ENCODE data around the gene TPRG1L. TPM values are rescaled to one million over a fixed set of nuclear protein-coding genes. Genes with fewer than 3 reads are reported as not detected.

The TPRG1L gene
- total and polyA plus RNA-seq, 10 of the 15 experiments (the other 5 are each of a cell fraction or from before 2014, with no cell fraction given) = 1.5 to 16.5 (median 8.0) TPM

DNA sequence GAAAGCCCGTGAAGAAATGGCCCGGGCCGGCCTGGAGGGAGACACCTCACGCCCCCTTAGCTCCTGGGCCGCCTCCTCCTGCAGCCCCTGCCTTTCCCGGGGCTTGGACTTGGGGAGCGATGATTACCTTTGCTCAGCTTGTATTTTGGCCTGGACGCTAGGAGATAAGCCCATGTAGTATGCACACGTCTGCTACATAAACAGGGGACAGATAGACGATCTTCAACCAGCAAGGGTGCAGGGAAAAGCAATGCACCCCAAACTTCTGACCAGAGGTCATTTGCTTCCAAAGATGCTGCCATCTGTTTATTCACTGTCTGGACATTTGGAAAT, 28.4 kb downstream of the TPRG1L start (continued):
- TF ChIP-seq, protein P1, sequence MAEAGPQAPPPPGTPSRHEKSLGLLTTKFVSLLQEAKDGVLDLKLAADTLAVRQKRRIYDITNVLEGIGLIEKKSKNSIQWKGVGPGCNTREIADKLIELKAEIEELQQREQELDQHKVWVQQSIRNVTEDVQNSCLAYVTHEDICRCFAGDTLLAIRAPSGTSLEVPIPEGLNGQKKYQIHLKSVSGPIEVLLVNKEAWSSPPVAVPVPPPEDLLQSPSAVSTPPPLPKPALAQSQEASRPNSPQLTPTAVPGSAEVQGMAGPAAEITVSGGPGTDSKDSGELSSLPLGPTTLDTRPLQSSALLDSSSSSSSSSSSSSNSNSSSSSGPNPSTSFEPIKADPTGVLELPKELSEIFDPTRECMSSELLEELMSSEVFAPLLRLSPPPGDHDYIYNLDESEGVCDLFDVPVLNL (IDR thresholded peaks at IDR 0.05; ENCODE audit: low read depth, low read length) = no peak
- TF ChIP-seq, protein P2, sequence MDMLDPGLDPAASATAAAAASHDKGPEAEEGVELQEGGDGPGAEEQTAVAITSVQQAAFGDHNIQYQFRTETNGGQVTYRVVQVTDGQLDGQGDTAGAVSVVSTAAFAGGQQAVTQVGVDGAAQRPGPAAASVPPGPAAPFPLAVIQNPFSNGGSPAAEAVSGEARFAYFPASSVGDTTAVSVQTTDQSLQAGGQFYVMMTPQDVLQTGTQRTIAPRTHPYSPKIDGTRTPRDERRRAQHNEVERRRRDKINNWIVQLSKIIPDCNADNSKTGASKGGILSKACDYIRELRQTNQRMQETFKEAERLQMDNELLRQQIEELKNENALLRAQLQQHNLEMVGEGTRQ (IDR thresholded peaks at IDR 0.05; ENCODE audit: borderline replicate concordance, low read depth, low read length) = no peak
- no peak for TF ChIP-seq SRF (IDR thresholded peaks at IDR 0.05; ENCODE audit: low read depth in 2 of 2, low read length in 2 of 2)
- no peak for TF ChIP-seq RAD51 (IDR thresholded peaks at IDR 0.05)
- TF ChIP-seq RB1 (IDR thresholded peaks at IDR 0.05; ENCODE audit: borderline replicate concordance) = no peak
- TF ChIP-seq SREBF2 (IDR thresholded peaks at IDR 0.05; ENCODE audit: low read length) = no peak

- H3K27ac ChIP-seq (ENCODE audit: control insufficient read depth, insufficient read depth) = peak overlapping the region; percentile 93
- TF ChIP-seq MLLT1 (IDR thresholded peaks at IDR 0.05) = peak; percentile 82
- 0 out of 2 replicates have a peak, but pooled peaks have one; percentile 11 for TF ChIP-seq NR2F1 (conservative IDR thresholded peaks at IDR 0.05)
- 0 out of 2 replicates have a peak, but pooled peaks have one; percentile 12 for TF ChIP-seq IKZF1 (conservative IDR thresholded peaks at IDR 0.05)
- no peak for TF ChIP-seq ZZZ3 (IDR thresholded peaks at IDR 0.05; ENCODE audit: control insufficient read depth, insufficient read length, low read depth)
- H3K4me3 ChIP-seq = peak overlapping the region; percentile 82
- ChIA-PET SMC1A (ENCODE audit: uncharacterized antibody, unreplicated experiment) (interaction anchor here (5.8 to 7.7 kb wide), 3 partner anchors 12 to 22 kb away, joined by 53 to 117 read pairs (median 65); no protein-coding TSS in a partner anchor), POLR2A (interaction anchor here (3.7 to 11.3 kb wide), 3 partner anchors 12 to 23 kb away, joined by 49 to 184 read pairs (median 65); no protein-coding TSS in a partner anchor), CTCF (interaction anchor here (0.8 to 7.7 kb wide), 9 partner anchors 10 to 66 kb away, joined by 3 to 91 read pairs (median 4); no protein-coding TSS in a partner anchor), RAD21 (ENCODE audit: unreplicated experiment) (interaction anchor here (0.6 to 6.3 kb wide), 6 partner anchors 11 to 69 kb away, joined by 3 to 117 read pairs (median 30); no protein-coding TSS in a partner anchor)
- FAIRE-seq (no peak), DNase-seq (ENCODE audit: low read depth, low spot score) (no peak), ATAC-seq (no peak)
- peaks cover 0 to 2% of the 10 kb centered on the region in 2 experiments; a peak in 2 of 4 replicates for H3K36me3 ChIP-seq (ENCODE audit: control insufficient read depth in 2 of 2, insufficient read depth in 2 of 2, low read length in 1 of 2)
- H3K79me2 ChIP-seq (ENCODE audit: control insufficient read depth, insufficient read depth, low read length) = peaks cover 81% of the 10 kb centered on the region
- H3K9me3 ChIP-seq (replicated peaks; ENCODE audit: control insufficient read depth, insufficient read depth, low read length) = no peaks in the 10 kb centered on the region
- WGBS (ENCODE audit: insufficient coverage, insufficient replicate concordance, low lambda C conversion rate, missing lambda C conversion rate) = 77% methylated on average over 22 of the region's 22 CpGs
- no peak overlapping the region for H2AFZ ChIP-seq (ENCODE audit: control insufficient read depth, low read depth, low read length)
- H3K4me1 ChIP-seq (ENCODE audit: control insufficient read depth, insufficient read depth, low read length) = peaks cover 42% of the 10 kb centered on the region
- no TSS peak for BruUV-seq (replicated peaks)
- H3K9ac ChIP-seq (ENCODE audit: control insufficient read depth, insufficient read depth, low read length) = peak overlapping the region; percentile 65
- no peaks in the 10 kb centered on the region for H3K27me3 ChIP-seq (replicated peaks in 1 of 2; ENCODE audit: control insufficient read depth in 2 of 2, insufficient read depth in 2 of 2, low read length in 1 of 2)
- no peaks in the 10 kb centered on the region for H4K20me1 ChIP-seq (ENCODE audit: control insufficient read depth, insufficient read depth)
- H3K4me2 ChIP-seq (ENCODE audit: control insufficient read depth, insufficient read depth) = peak overlapping the region; percentile 75
- in situ Hi-C loops (cut with MboI) = no loop called here
- intact Hi-C loops (cut with micrococcal nuclease; ENCODE audit: unreplicated experiment) = no loop called here
These were observed 29.9 kb downstream of the TPRG1L start for GRCh38 chr1:3654549-3655281.

Measured in GM12878 (cell line).